HepG2 (cell line): ENCODE results near the gene NFATC3. TPM values are rescaled to one million over a fixed set of nuclear protein-coding genes. Genes with fewer than 3 reads are reported as not detected.

ENCODE experiments used
- ATAC-seq: fragments of 200-7000 bp; cut with Tn5 transposase; 3 replicates; pipeline ENCODE4 v1.9.1; 2020; ENCODE audit warnings: mild to moderate bottlenecking, moderate library complexity
- BruUV-seq: library from RNA; stranded (reverse); fragments of 400-500 nt; replicated peaks from 2 replicates; lab custom pipeline; 2021; lab: Mats Ljungman, UMichigan
- CTCF ChIA-PET: fragments of 300-600 bp; formaldehyde crosslinking; extraction: SDS; loops from one replicate; lab custom pipeline; 2021; ENCODE audit warnings: low total read pairs, inconsistent platforms, low intra/inter-chr PET ratio; lab: Yijun Ruan, JAX
- POLR2A ChIA-PET: fragments of 350-600 bp; sonication (Branson Sonifier 250); formaldehyde crosslinking; loops from one replicate; lab custom pipeline; 2020; ENCODE audit warnings: antibody characterized with exemption, inconsistent platforms; lab: Yijun Ruan, JAX
- DNase-seq: peaks from one replicate; pipeline ENCODE4 v3.0.0-alpha.2; 2015; ENCODE audit warnings: low spot score
- FAIRE-seq: peaks from 3 replicates; lab custom pipeline; 2011; peaks lifted over from hg19 to GRCh38; lab: Jason Lieb, UNC
- H2AFZ ChIP-seq: one replicate; pipeline ENCODE4 v1.6.1; 2011; ENCODE audit warnings: low read length, inconsistent platforms
- H3K27ac ChIP-seq: fragments of 300-600 bp; 3 replicates; pipeline ENCODE4 v1.8.0; 2011; ENCODE audit warnings: mixed run types, mild to moderate bottlenecking, mixed read lengths, low read length, inconsistent platforms; ENCODE audit not compliant: insufficient read depth; ENCODE audit errors: extremely low read length
- H3K27me3 ChIP-seq, 2 experiments: fragments of 200-600 bp in 1 of 2; 2 replicates in 1 of 2; 3 replicates in 1 of 2; pipeline versions ENCODE4 v1.6.0 to v1.8.0; 2011; ENCODE audit warnings: low read length in 2 of 2, mild to moderate bottlenecking in 2 of 2, moderate library complexity in 2 of 2, inconsistent platforms in 1 of 2; ENCODE audit not compliant: insufficient read depth in 2 of 2, control insufficient read depth in 1 of 2
- H3K36me3 ChIP-seq, 2 experiments: fragments of 200-600 bp in 1 of 2; replicated peaks in 1 of 2; 2 replicates in 1 of 2; 3 replicates in 1 of 2; pipeline versions ENCODE4 v1.5.1 to v1.8.0; 2011; ENCODE audit warnings: low read length in 2 of 2, inconsistent platforms in 1 of 2; ENCODE audit not compliant: insufficient read depth in 2 of 2, control insufficient read depth in 1 of 2
- H3K4me1 ChIP-seq: 2 replicates; pipeline ENCODE4 v1.5.1; 2012; ENCODE audit warnings: low read length, inconsistent platforms; ENCODE audit not compliant: insufficient read depth
- H3K4me2 ChIP-seq: 2 replicates; pipeline ENCODE4 v1.6.0; 2011; ENCODE audit warnings: low read depth, low read length, inconsistent platforms
- H3K4me3 ChIP-seq, 3 experiments: fragments of 200-600 bp in 1 of 3; sonication (generic), shearing (Covaris generic) in 1 of 3; replicated peaks in 1 of 3; 2 replicates each; pipeline ENCODE4 v1.5.1; 2011 to 2016; ENCODE audit warnings: low read length in 3 of 3, inconsistent platforms in 2 of 3, low read depth in 2 of 3, mild to moderate bottlenecking in 2 of 3, control low read depth in 1 of 3, mixed read lengths in 1 of 3; ENCODE audit not compliant: insufficient read depth in 1 of 3
- H3K79me2 ChIP-seq: one replicate; pipeline ENCODE4 v1.6.1; 2011; ENCODE audit warnings: low read length, inconsistent platforms; ENCODE audit not compliant: insufficient read depth
- H3K9ac ChIP-seq: 2 replicates; pipeline ENCODE4 v1.6.0; 2011; ENCODE audit warnings: mild to moderate bottlenecking, low read depth, low read length, inconsistent platforms; ENCODE audit not compliant: insufficient read depth
- H3K9me3 ChIP-seq: 2 replicates; pipeline ENCODE4 v1.5.1; 2012; ENCODE audit warnings: mild to moderate bottlenecking, low read length
- H4K20me1 ChIP-seq: 2 replicates; pipeline ENCODE4 v1.6.0; 2011; ENCODE audit warnings: inconsistent platforms, mild to moderate bottlenecking, low read length, moderate library complexity; ENCODE audit not compliant: insufficient read depth
- BRF2 ChIP-seq: sonication (generic); formaldehyde crosslinking; IDR thresholded peaks from 2 replicates; pipeline ENCODE4 v1.8.1; 2022; ENCODE audit warnings: mild to moderate bottlenecking, missing genetic modification reagents
- HDAC6 ChIP-seq: fragments of 200-600 bp; sonication (generic); IDR thresholded peaks from 2 replicates; pipeline ENCODE4 v1.7.0; 2017; ENCODE audit warnings: mild to moderate bottlenecking, antibody characterized with exemption, low read length, low read depth
- HINFP ChIP-seq: sonication (generic); formaldehyde crosslinking; IDR thresholded peaks from 2 replicates; pipeline ENCODE4 v1.4.0; 2020; ENCODE audit warnings: low read depth, mild to moderate bottlenecking, missing genetic modification reagents
- KAT8 ChIP-seq: IDR thresholded peaks from 2 replicates; pipeline ENCODE4 v1.6.1; 2016; ENCODE audit warnings: missing genetic modification reagents, missing compliant biosample characterization
- KMT2B ChIP-seq: IDR thresholded peaks from 2 replicates; pipeline ENCODE4 v1.6.1; 2016; ENCODE audit warnings: missing genetic modification reagents, missing compliant biosample characterization
- MAFF ChIP-seq: IDR thresholded peaks from 2 replicates; pipeline ENCODE4 v1.6.1; 2011; ENCODE audit warnings: low read depth, low read length, improper control_type of control experiment
- MAFK ChIP-seq, 2 experiments: IDR thresholded peaks in 1 of 2; conservative IDR thresholded peaks in 1 of 2; 2 replicates each; pipeline ENCODE4 v1.6.1; 2011; ENCODE audit warnings: improper control_type of control experiment in 2 of 2, low read length in 2 of 2
- USF2 ChIP-seq, 2 experiments: sonication (generic) in 1 of 2; formaldehyde crosslinking in 1 of 2; IDR thresholded peaks; 2 replicates each; pipeline versions ENCODE4 v1.5.1 to v1.6.1; 2011 to 2020; ENCODE audit warnings: borderline replicate concordance in 1 of 2, low read depth in 1 of 2, low read length in 1 of 2, mild to moderate bottlenecking in 1 of 2, missing genetic modification reagents in 1 of 2, moderate library complexity in 1 of 2
- ZBTB39 ChIP-seq: sonication (generic); formaldehyde crosslinking; IDR thresholded peaks from 2 replicates; pipeline ENCODE4 v1.5.0; 2020; ENCODE audit warnings: missing genetic modification reagents
- ZMYM2 ChIP-seq: sonication (generic); formaldehyde crosslinking; IDR thresholded peaks from 2 replicates; pipeline ENCODE4 v1.8.0; 2022; ENCODE audit warnings: mild to moderate bottlenecking, missing genetic modification reagents
- ZNF562 ChIP-seq: sonication (generic); formaldehyde crosslinking; IDR thresholded peaks from 2 replicates; pipeline ENCODE4 v1.8.0; 2022; ENCODE audit warnings: missing genetic modification reagents, borderline replicate concordance
- ZNF850 ChIP-seq: sonication (generic); formaldehyde crosslinking; conservative IDR thresholded peaks from 2 replicates; pipeline ENCODE4 v1.9.0; 2021; ENCODE audit warnings: mild to moderate bottlenecking, missing genetic modification reagents
- WGBS: methylation state at CpG from one replicate; pipeline ENCODE4 v1.1.6; 2017; ENCODE audit warnings: low lambda C conversion rate; 5-methylcytosine and 5-hydroxymethylcytosine counted together
- in situ Hi-C: cut with HindIII; loops from 2 replicates; pipeline ENCODE4 v1.10.0; 2017; ENCODE audit warnings: low pct_unique_long_range_greater_than_20kb; ENCODE audit not compliant: extremely low pct_ligation_motif_present
- intact Hi-C: fragments of 100-400 bp; cut with micrococcal nuclease; formaldehyde crosslinking; loops from one replicate; pipeline ENCODE4 v1.10.0; 2022; ENCODE audit not compliant: unreplicated experiment
- polyA plus RNA-seq, 8 experiments: library from polyadenylated mRNA; depleted of rRNA in 3 of 8; stranded (reverse) in 7 of 8; unstranded in 1 of 8; fragments of >200 nt; fragmentation: Illumina TruSeq in 4 of 8; extraction: Trizol in 4 of 8; gene quantifications; 2 replicates each; pipeline versions ENCODE4 v1.2.1 to v1.2.3, GENCODE V29; 2011 to 2016; ENCODE audit warnings: low read depth in 4 of 8, missing spikeins in 1 of 8, mixed read lengths in 1 of 8; ENCODE audit not compliant: insufficient read depth in 1 of 8
- total RNA-seq, 5 experiments: library from RNA; depleted of rRNA; stranded (reverse); fragments of >200 nt; fragmentation: Illumina TruSeq; extraction: Trizol; gene quantifications; 2 replicates each; pipeline ENCODE4 v1.2.3, GENCODE V29; 2016; ENCODE audit warnings: low read depth in 1 of 5

Gene NFATC3
- total and polyA plus RNA-seq, 2 of the 13 experiments (the other 11 are each of a cell fraction or from before 2014, with no cell fraction given): 52.6 to 62.7 TPM

GRCh38 chr16:68130520-68130919 lies 45.4 kb downstream of the NFATC3 start:
- no peak overlapping the region for H2AFZ ChIP-seq
- in situ Hi-C loops: no loop called here
- no peak for ATAC-seq
- no TSS peak for BruUV-seq
- H3K36me3 ChIP-seq: peaks cover 10 to 37% of the 10 kb centered on the region in 2 experiments
- H3K79me2 ChIP-seq: peaks cover 87% of the 10 kb centered on the region
- intact Hi-C loops: no loop called here
- no peak overlapping the region for H3K9ac ChIP-seq
- TF ChIP-seq BRF2 (CRISPR knock-in tag): no peak
- TF ChIP-seq USF2 (IDR thresholded peaks at IDR 0.05; ENCODE audit: low read depth, low read length): no peak
- TF ChIP-seq USF2 (CRISPR knock-in tag; IDR thresholded peaks at IDR 0.05; ENCODE audit: borderline replicate concordance): no peak
- TF ChIP-seq KAT8 (CRISPR knock-in tag): no peak
- TF ChIP-seq MAFF: peak; percentile 59; the same call in 1 of the 2 replicates
- TF ChIP-seq ZBTB39 (CRISPR knock-in tag): no peak
- no peak for TF ChIP-seq KMT2B (CRISPR knock-in tag)
- TF ChIP-seq ZMYM2 (CRISPR knock-in tag): no peak
- no peak for TF ChIP-seq HINFP (CRISPR knock-in tag)
- no peak for TF ChIP-seq HDAC6
- no peak for TF ChIP-seq ZNF850 (CRISPR knock-in tag)
- TF ChIP-seq ZNF562 (CRISPR knock-in tag): no peak
- peak; percentile 75 to 82 for TF ChIP-seq MAFK (conservative IDR thresholded peaks at IDR 0.05 in 1 of 2, IDR thresholded peaks at IDR 0.05 in 1 of 2; ENCODE audit: low read length in 2 of 2)
- H3K4me3 ChIP-seq: no peak overlapping the region
- no peak for FAIRE-seq
- WGBS: 93% methylated on average over 3 of the region's 3 CpGs
- H3K9me3 ChIP-seq: no peaks in the 10 kb centered on the region
- CTCF ChIA-PET: no interaction called here
- no peak overlapping the region for H3K27ac ChIP-seq
- peaks cover 19% of the 10 kb centered on the region for H4K20me1 ChIP-seq
- no peak overlapping the region for H3K4me2 ChIP-seq
- no peak for DNase-seq
- H3K27me3 ChIP-seq: no peaks in the 10 kb centered on the region
- POLR2A ChIA-PET: interaction anchor here (1.2 to 2.7 kb wide), 2 partner anchors 46 to 104 kb away, joined by 3 to 9 read pairs; no protein-coding TSS in a partner anchor
- peaks cover 55% of the 10 kb centered on the region for H3K4me1 ChIP-seq
